Measurements from ENCODE around the gene CCL17. TPM values are rescaled to one million over a fixed set of nuclear protein-coding genes. Genes with fewer than 3 reads are reported as not detected.

CCL17 gene
- total and polyA plus RNA-seq, 9 of the 15 experiments (the other 6 are each of a cell fraction or from before 2014, with no cell fraction given): not detected

DNA sequence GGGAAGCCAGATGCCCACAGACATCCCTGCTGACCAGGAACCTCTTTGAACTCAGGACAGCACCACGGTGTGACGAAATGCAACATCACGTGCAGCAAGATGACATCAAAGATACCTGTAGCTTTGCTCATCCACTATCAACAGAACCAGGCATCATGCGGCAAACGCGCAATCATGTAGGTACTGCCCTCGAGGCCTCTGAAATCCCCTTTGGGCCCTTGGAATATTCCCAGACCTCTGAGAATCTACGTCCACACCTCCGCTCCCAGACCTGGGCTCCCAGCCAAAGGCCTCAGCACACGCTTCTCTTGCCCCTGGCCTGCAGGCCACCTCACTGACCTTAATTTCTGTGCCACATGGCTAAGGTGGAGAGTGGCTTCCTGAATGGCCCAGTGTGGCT lies 25.0 kb upstream of the CCL17 start (continued):
- TF ChIP-seq SNRNP70 (optimal IDR thresholded peaks at IDR 0.05; ENCODE audit: low read depth, low read length): no peak
- TF ChIP-seq CREM (IDR thresholded peaks at IDR 0.05; ENCODE audit: low read depth): peak; percentile 67
- TF ChIP-seq, protein P1, sequence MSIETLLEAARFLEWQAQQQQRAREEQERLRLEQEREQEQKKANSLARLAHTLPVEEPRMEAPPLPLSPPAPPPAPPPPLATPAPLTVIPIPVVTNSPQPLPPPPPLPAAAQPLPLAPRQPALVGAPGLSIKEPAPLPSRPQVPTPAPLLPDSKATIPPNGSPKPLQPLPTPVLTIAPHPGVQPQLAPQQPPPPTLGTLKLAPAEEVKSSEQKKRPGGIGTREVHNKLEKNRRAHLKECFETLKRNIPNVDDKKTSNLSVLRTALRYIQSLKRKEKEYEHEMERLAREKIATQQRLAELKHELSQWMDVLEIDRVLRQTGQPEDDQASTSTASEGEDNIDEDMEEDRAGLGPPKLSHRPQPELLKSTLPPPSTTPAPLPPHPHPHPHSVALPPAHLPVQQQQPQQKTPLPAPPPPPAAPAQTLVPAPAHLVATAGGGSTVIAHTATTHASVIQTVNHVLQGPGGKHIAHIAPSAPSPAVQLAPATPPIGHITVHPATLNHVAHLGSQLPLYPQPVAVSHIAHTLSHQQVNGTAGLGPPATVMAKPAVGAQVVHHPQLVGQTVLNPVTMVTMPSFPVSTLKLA (conservative IDR thresholded peaks at IDR 0.05): no peak
- TF ChIP-seq, protein P2, sequence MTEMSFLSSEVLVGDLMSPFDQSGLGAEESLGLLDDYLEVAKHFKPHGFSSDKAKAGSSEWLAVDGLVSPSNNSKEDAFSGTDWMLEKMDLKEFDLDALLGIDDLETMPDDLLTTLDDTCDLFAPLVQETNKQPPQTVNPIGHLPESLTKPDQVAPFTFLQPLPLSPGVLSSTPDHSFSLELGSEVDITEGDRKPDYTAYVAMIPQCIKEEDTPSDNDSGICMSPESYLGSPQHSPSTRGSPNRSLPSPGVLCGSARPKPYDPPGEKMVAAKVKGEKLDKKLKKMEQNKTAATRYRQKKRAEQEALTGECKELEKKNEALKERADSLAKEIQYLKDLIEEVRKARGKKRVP (CRISPR knock-in tag; IDR thresholded peaks at IDR 0.05): no peak
- no peak for TF ChIP-seq FOXA1 (IDR thresholded peaks at IDR 0.05; ENCODE audit: borderline replicate concordance)
- TF ChIP-seq ARID2 (IDR thresholded peaks at IDR 0.05): no peak
- no peak for TF ChIP-seq NONO (IDR thresholded peaks at IDR 0.05; ENCODE audit: low read depth in 2 of 2, low read length in 1 of 2)
- TF ChIP-seq, protein P3, sequence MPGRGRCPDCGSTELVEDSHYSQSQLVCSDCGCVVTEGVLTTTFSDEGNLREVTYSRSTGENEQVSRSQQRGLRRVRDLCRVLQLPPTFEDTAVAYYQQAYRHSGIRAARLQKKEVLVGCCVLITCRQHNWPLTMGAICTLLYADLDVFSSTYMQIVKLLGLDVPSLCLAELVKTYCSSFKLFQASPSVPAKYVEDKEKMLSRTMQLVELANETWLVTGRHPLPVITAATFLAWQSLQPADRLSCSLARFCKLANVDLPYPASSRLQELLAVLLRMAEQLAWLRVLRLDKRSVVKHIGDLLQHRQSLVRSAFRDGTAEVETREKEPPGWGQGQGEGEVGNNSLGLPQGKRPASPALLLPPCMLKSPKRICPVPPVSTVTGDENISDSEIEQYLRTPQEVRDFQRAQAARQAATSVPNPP (IDR thresholded peaks at IDR 0.05; ENCODE audit: borderline replicate concordance, insufficient read depth, insufficient read length): no peak
- TF ChIP-seq, protein P4, sequence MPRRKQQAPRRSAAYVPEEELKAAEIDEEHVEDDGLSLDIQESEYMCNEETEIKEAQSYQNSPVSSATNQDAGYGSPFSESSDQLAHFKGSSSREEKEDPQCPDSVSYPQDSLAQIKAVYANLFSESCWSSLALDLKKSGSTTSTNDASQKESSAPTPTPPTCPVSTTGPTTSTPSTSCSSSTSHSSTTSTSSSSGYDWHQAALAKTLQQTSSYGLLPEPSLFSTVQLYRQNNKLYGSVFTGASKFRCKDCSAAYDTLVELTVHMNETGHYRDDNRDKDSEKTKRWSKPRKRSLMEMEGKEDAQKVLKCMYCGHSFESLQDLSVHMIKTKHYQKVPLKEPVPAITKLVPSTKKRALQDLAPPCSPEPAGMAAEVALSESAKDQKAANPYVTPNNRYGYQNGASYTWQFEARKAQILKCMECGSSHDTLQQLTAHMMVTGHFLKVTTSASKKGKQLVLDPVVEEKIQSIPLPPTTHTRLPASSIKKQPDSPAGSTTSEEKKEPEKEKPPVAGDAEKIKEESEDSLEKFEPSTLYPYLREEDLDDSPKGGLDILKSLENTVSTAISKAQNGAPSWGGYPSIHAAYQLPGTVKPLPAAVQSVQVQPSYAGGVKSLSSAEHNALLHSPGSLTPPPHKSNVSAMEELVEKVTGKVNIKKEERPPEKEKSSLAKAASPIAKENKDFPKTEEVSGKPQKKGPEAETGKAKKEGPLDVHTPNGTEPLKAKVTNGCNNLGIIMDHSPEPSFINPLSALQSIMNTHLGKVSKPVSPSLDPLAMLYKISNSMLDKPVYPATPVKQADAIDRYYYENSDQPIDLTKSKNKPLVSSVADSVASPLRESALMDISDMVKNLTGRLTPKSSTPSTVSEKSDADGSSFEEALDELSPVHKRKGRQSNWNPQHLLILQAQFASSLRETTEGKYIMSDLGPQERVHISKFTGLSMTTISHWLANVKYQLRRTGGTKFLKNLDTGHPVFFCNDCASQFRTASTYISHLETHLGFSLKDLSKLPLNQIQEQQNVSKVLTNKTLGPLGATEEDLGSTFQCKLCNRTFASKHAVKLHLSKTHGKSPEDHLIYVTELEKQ (CRISPR knock-in tag; IDR thresholded peaks at IDR 0.05): no peak
- TF ChIP-seq, protein P5, sequence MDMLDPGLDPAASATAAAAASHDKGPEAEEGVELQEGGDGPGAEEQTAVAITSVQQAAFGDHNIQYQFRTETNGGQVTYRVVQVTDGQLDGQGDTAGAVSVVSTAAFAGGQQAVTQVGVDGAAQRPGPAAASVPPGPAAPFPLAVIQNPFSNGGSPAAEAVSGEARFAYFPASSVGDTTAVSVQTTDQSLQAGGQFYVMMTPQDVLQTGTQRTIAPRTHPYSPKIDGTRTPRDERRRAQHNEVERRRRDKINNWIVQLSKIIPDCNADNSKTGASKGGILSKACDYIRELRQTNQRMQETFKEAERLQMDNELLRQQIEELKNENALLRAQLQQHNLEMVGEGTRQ (CRISPR knock-in tag; IDR thresholded peaks at IDR 0.05): 0 out of 2 replicates have a peak, but pooled peaks have one; percentile 16
